ENCODE results near the gene F11. TPM values are rescaled to one million over a fixed set of nuclear protein-coding genes. Genes with fewer than 3 reads are reported as not detected.
"Not testable (repeated sequence)": the region's sequence is repeated elsewhere in the genome, so short reads cannot be mapped to it uniquely, and the experiment has no call there.

The F11 gene
- total RNA-seq, 2 donors from 2014 or later, result 18.4 to 53.1 TPM

DNA sequence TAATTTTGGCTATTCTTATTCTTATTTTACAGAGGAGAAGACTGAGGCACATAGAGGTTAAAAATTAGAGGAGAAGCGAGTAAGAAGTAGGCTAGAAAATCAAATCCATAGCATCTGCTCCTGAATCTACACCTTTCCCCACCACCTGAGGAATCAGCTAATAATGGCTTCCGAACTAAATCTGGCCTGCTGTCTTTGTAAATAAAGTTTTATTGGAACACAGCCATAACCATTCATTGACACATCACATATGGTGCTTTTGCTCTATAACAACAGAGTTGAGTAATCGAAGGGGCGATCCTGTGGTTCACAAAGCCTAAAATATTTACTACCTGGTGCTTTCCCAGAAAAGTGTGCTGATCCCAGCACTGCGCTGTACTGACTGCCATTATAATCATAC is 38.2 kb downstream of the F11 start:
- H3K27ac ChIP-seq, result no peak overlapping the region
- no peak for DNase-seq
- no peak for TF ChIP-seq POLR2A (IDR thresholded peaks at IDR 0.05)
- TF ChIP-seq, protein P1, sequence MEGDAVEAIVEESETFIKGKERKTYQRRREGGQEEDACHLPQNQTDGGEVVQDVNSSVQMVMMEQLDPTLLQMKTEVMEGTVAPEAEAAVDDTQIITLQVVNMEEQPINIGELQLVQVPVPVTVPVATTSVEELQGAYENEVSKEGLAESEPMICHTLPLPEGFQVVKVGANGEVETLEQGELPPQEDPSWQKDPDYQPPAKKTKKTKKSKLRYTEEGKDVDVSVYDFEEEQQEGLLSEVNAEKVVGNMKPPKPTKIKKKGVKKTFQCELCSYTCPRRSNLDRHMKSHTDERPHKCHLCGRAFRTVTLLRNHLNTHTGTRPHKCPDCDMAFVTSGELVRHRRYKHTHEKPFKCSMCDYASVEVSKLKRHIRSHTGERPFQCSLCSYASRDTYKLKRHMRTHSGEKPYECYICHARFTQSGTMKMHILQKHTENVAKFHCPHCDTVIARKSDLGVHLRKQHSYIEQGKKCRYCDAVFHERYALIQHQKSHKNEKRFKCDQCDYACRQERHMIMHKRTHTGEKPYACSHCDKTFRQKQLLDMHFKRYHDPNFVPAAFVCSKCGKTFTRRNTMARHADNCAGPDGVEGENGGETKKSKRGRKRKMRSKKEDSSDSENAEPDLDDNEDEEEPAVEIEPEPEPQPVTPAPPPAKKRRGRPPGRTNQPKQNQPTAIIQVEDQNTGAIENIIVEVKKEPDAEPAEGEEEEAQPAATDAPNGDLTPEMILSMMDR (IDR thresholded peaks at IDR 0.05), result no peak
- no peaks in the 10 kb centered on the region for H3K27me3 ChIP-seq
- intact Hi-C loops (cut with DNase I), result no loop called here
- H3K9me3 ChIP-seq, result no peaks in the 10 kb centered on the region
- no peak overlapping the region for H3K4me3 ChIP-seq
- 92% methylated on average over 5 of the region's 5 CpGs for WGBS, 2 donors
- no peak for ATAC-seq
- no peaks in the 10 kb centered on the region for H3K4me1 ChIP-seq
- H3K36me3 ChIP-seq (replicated peaks in 1 of 2; ENCODE audit: insufficient read depth in 1 of 2, low read depth in 2 of 2), result no peaks in the 10 kb centered on the region

DNA sequence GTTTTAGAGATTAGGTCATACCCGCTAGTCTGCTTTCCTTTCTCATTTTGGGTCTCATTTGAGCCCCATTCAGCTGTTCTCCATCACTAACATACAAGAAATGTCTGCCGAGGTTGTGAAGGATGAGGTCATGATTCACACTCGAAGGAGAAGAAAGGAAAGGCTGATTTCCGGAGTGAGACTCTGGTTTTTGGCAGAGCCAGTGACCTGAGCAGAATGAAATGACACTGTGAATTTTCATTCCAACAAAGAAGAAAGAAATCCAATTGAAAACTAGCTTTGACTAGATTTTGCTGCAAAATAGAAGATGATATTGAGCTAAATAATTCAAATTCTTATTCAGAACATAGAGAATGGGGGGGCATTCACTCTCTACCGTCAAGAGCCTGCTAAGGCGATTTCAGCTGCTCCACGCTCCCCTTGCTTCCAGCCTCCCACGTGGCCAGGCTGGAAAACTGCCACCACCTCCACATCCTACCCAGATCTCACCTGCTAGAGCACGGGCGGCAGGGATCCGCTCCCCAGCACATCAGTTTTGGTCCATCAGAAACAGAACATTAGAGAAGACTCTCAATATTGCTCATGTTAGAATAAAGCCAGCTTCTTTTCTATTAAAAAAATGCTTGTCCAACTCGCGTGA is 39.0 kb downstream of the F11 start:
- H3K4me3 ChIP-seq, result no peak overlapping the region
- no peaks in the 10 kb centered on the region for H3K9me3 ChIP-seq
- H3K4me1 ChIP-seq, result no peaks in the 10 kb centered on the region
- H3K27me3 ChIP-seq, result no peaks in the 10 kb centered on the region
- intact Hi-C loops (cut with DNase I), result no loop called here
- ATAC-seq (no peak), DNase-seq (no peak)
- WGBS, 2 donors, result 69 to 79% methylated on average over 13 of the region's 13 CpGs
- H3K27ac ChIP-seq, result no peak overlapping the region
- TF ChIP-seq, protein P1 (IDR thresholded peaks at IDR 0.05), result no peak
- TF ChIP-seq POLR2A (IDR thresholded peaks at IDR 0.05), result no peak
- no peaks in the 10 kb centered on the region for H3K36me3 ChIP-seq (replicated peaks in 1 of 2; ENCODE audit: insufficient read depth in 1 of 2, low read depth in 2 of 2)

DNA sequence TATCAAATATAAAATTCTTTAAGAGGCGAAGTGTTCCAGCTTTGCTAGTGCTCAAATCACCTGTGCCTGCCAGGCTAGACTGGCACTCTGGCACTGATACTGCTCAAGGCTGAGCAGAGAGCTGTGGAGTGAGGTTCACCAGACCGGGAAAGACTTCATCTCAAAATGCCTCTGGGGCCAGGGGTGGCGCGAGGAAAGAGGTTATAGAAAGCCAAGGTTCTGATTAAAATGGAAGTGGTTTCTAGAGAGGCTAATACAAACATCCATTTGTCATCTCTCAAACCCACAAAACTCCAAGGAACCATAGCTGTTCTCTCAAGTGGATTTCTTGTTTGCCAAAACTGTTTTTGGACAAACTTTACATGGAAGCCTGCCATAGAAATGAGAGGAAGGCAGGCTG is 41.5 kb downstream of the F11 start:
- no peak for TF ChIP-seq POLR2A (IDR thresholded peaks at IDR 0.05)
- TF ChIP-seq, protein P1 (IDR thresholded peaks at IDR 0.05), result no peak
- no peaks in the 10 kb centered on the region for H3K27me3 ChIP-seq
- 57 to 64% methylated on average over 4 of the region's 4 CpGs for WGBS, 2 donors
- H3K4me1 ChIP-seq, result no peaks in the 10 kb centered on the region
- H3K36me3 ChIP-seq (replicated peaks in 1 of 2; ENCODE audit: insufficient read depth in 1 of 2, low read depth in 2 of 2), result no peaks in the 10 kb centered on the region
- no peaks in the 10 kb centered on the region for H3K9me3 ChIP-seq
- intact Hi-C loops (cut with DNase I), result no loop called here
- ATAC-seq (no peak), DNase-seq (no peak)
- no peak overlapping the region for H3K4me3 ChIP-seq
- H3K27ac ChIP-seq, result no peak overlapping the region

DNA sequence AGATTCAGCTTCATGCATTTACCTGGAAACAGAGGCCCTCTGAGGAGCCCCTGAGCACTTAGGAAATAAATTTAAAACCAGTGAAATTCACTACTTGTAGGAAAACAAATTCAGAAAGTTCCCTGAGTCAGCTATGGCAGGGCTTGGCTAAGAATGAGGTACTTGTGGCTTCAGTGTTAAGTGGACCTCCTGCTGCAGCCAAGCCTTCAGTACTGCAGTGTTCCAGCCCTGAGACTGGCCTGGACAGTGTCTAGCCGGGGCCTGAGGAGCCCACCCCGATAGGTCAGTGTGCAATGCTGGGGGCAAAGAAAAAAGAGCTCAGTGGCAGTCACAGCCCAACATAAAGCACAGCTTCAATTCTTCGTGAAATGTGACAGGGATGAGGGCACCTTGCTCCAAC is 41.9 kb downstream of the F11 start:
- DNase-seq (no peak), ATAC-seq (no peak)
- H3K4me3 ChIP-seq, result no peak overlapping the region
- intact Hi-C loops (cut with DNase I), result no loop called here
- no peaks in the 10 kb centered on the region for H3K4me1 ChIP-seq
- no peak overlapping the region for H3K27ac ChIP-seq
- no peaks in the 10 kb centered on the region for H3K36me3 ChIP-seq (replicated peaks in 1 of 2; ENCODE audit: insufficient read depth in 1 of 2, low read depth in 2 of 2)
- no peaks in the 10 kb centered on the region for H3K27me3 ChIP-seq
- H3K9me3 ChIP-seq, result no peaks in the 10 kb centered on the region
- TF ChIP-seq, protein P1 (IDR thresholded peaks at IDR 0.05), result no peak
- TF ChIP-seq POLR2A (IDR thresholded peaks at IDR 0.05), result no peak
- 73 to 74% methylated on average over 3 of the region's 3 CpGs for WGBS, 2 donors

DNA sequence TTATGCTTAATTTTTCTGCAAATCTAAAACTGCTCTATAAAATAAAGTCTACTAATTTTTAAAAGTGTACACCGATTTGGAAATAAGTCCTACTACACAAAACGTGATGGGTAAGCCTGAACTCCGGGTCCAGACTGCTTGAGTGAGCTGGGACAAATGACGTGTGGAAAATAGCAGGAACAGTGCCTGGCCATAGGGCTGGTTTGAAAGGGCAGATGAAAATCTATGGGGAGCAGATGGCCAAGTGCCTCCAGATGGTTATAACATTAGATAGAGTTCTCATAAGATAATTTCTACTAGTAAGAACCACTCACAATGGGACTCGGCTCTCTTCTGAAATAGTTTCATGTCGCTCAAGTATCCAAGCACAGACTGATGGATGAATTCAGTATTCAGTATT is 52.5 kb downstream of the F11 start:
- no peaks in the 10 kb centered on the region for H3K27me3 ChIP-seq
- no peaks in the 10 kb centered on the region for H3K9me3 ChIP-seq
- H3K36me3 ChIP-seq (replicated peaks in 1 of 2; ENCODE audit: insufficient read depth in 1 of 2, low read depth in 2 of 2), result no peaks in the 10 kb centered on the region
- no peaks in the 10 kb centered on the region for H3K4me1 ChIP-seq
- DNase-seq, result no peak
- TF ChIP-seq POLR2A (IDR thresholded peaks at IDR 0.05), result no peak
- TF ChIP-seq, protein P1 (IDR thresholded peaks at IDR 0.05), result no peak
- ATAC-seq, result no peak
- H3K4me3 ChIP-seq, result no peak overlapping the region
- 58 to 73% methylated on average over 6 of the region's 6 CpGs for WGBS, 2 donors
- H3K27ac ChIP-seq, result no peak overlapping the region
- intact Hi-C loops (cut with DNase I), result no loop called here

DNA sequence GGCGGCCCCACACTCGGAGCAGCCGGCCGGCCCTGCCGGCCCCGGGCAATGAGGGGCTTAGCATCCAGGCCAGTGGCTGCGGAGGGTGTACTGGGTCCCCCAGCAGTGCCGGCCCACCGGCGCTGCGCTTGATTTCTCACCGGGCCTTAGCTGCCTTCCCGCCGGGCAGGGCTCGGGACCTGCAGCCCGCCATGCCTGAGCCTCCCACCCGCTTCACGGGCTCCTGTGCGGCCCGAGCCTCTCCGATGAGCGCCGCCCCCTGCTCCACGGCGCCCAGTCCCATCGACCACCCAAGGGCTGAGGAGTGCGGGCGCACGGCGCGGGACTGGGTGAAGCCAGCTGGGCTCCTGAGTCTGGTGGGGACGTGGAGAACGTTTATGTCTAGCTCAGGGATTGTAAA is 58.7 kb downstream of the F11 start:
- H3K27me3 ChIP-seq; H3K4me1 ChIP-seq; H3K36me3 ChIP-seq (replicated peaks in 1 of 2; ENCODE audit: insufficient read depth in 1 of 2, low read depth in 2 of 2); ATAC-seq; H3K9me3 ChIP-seq; intact Hi-C loops (cut with DNase I); DNase-seq; H3K4me3 ChIP-seq; H3K27ac ChIP-seq: not testable (repeated sequence)
- 90 to 96% methylated on average over 23 to 31 of the region's 33 CpGs for WGBS, 2 donors

Data from body of pancreas (tissue), 4 donors.